ENCODE results near the gene DYNAP.

DNA sequence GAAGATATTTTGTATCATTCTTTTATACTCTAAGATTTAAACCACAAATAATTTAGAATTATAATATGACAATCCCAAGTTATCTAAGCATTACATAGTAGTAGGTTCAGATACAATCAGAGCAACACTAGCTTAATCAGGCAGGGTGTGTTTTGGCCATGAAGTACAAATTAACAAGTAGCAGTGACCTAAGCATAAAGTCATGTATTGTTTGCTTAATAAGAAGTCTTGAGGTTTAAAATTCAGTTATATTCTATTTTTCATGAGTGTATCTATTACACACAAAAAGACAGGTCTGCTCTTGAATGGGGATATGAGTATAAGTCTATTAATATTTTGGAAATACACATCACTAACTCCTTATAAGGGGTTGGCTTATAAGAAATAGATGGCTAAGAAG lies 39.9 kb downstream of the DYNAP start:
- no peak for TF ChIP-seq GATA2 (IDR thresholded peaks at IDR 0.05; ENCODE audit: low read depth, low read length)
- no peak for TF ChIP-seq GATA3 (IDR thresholded peaks at IDR 0.05; ENCODE audit: low read depth, low read length)

Measured in SH-SY5Y (cell line).